Brain microvascular endothelial cell (primary cell): ENCODE results near the gene NDUFS6.
"Not testable (repeated sequence)": the region's sequence is repeated elsewhere in the genome, so short reads cannot be mapped to it uniquely, and the experiment has no call there.

ENCODE experiments used
- DNase-seq: peaks from one replicate; pipeline ENCODE4 v3.0.0-alpha.2; 2020
- H3K27ac ChIP-seq: fragments of 250-450 bp; sonication (Bioruptor Pico); 2 replicates; pipeline ENCODE4 v1.5.1; 2020; ENCODE audit warnings: mild to moderate bottlenecking, moderate library complexity
- H3K27me3 ChIP-seq: fragments of 250-450 bp; sonication (Bioruptor Pico); replicated peaks from 2 replicates; pipeline ENCODE4 v1.5.1; 2020; ENCODE audit warnings: mild to moderate bottlenecking
- H3K36me3 ChIP-seq: fragments of 250-450 bp; sonication (Bioruptor Pico); replicated peaks from 2 replicates; pipeline ENCODE4 v1.5.1; 2020; ENCODE audit warnings: mild to moderate bottlenecking
- H3K4me3 ChIP-seq: 2 replicates; pipeline ENCODE4 v1.5.1; 2011; ENCODE audit warnings: low read depth, mild to moderate bottlenecking, control low read depth, low read length, moderate library complexity
- in situ Hi-C: cut with HindIII; loops from 2 replicates; pipeline ENCODE4 v1.10.0; 2017; ENCODE audit warnings: low sequenced_read_pairs, low pct_ligation_motif_present
- TF ChIP-seq, protein P1 (sequence below): IDR thresholded peaks from 2 replicates; pipeline ENCODE4 v1.5.1; 2011; ENCODE audit warnings: low read depth, mild to moderate bottlenecking, moderate library complexity, low read length, control low read depth, inconsistent platforms; ENCODE audit errors: missing control alignments

Gene NDUFS6

DNA sequence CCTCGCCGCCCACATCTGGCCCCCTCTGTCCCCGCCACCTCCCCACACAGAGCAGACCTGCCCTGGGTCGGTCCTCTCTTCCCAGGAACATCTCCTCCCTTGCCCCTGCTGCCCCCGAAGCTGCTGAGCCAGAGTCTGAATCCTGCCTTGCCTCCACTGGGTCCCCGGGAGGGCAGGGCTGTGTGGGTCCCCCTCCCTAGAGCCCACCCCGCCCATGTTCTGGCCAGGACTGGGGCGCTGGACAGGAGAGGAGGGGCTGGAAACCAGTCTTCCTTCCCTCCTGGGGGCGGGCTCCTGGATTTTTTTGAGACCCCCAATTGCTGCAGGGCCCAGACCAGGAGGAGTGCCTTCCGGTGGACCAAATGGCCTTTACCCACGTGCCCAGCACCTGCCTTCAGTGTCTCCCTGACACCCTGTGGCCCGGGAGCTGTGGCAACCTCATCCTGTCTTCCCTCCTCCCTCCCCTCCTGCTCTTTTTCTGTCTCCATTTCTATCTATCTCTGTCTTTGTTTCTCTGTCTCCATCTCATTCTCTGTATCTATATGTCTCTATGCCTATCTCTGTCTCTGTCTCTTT is 13.6 kb upstream of the NDUFS6 start:
- no peak overlapping the region for H3K27ac ChIP-seq
- in situ Hi-C loops, result no loop called here
- H3K27me3 ChIP-seq, result no peaks in the 10 kb centered on the region
- DNase-seq, result no peak
- TF ChIP-seq, protein P1, sequence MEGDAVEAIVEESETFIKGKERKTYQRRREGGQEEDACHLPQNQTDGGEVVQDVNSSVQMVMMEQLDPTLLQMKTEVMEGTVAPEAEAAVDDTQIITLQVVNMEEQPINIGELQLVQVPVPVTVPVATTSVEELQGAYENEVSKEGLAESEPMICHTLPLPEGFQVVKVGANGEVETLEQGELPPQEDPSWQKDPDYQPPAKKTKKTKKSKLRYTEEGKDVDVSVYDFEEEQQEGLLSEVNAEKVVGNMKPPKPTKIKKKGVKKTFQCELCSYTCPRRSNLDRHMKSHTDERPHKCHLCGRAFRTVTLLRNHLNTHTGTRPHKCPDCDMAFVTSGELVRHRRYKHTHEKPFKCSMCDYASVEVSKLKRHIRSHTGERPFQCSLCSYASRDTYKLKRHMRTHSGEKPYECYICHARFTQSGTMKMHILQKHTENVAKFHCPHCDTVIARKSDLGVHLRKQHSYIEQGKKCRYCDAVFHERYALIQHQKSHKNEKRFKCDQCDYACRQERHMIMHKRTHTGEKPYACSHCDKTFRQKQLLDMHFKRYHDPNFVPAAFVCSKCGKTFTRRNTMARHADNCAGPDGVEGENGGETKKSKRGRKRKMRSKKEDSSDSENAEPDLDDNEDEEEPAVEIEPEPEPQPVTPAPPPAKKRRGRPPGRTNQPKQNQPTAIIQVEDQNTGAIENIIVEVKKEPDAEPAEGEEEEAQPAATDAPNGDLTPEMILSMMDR, result no peak
- no peak overlapping the region for H3K4me3 ChIP-seq
- H3K36me3 ChIP-seq, result no peaks in the 10 kb centered on the region

DNA sequence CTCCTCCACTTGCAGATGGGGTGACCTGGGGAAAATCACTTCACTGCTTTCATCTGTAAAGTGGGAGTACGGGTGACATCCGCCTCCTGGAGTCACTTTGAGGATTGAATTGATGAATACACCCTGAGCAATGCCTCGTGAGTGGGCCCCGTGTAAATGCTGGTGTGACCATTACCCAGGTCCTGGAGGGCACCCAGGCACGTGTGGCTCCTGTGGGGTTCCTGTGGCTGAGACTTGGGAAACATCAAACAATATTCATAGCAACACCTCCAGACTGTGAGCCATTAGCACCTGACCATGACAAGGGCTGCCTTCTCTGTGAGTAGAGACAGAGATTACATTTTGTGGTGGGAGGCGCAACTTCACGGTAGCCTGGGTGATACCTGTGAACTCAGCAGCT is 13.0 kb upstream of the NDUFS6 start:
- in situ Hi-C loops, result no loop called here
- Histone ChIP-seq H3K27me3 (no peaks in the 10 kb centered on the region), H3K36me3 (no peaks in the 10 kb centered on the region), H3K4me3 (no peak overlapping the region), H3K27ac (no peak overlapping the region)
- DNase-seq, result no peak
- TF ChIP-seq, protein P1, result no peak

DNA sequence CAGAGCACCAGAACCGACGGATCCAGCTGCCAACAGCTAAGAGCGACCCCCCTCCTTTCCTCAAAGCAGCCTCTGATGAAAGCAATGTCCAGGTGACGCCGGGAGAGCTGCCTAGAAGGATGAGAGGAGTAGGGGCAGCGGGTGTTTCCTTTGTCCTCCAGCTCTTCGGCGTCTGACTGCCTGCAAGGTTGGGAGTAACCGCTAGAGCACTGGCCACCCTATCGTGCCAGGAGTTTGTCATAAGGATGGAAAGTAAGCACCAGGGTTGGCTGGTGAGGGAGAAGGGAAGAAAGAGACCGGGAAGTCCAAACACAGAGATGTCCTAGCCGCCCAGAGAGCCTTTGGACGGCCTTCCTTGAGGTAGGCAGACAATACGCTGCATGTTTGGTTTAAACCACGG is 12.4 kb upstream of the NDUFS6 start:
- Histone ChIP-seq H3K4me3 (no peak overlapping the region), H3K36me3 (no peaks in the 10 kb centered on the region), H3K27ac (peak overlapping the region; percentile 97), H3K27me3 (no peaks in the 10 kb centered on the region)
- TF ChIP-seq, protein P1, result no peak
- in situ Hi-C loops, result no loop called here
- no peak for DNase-seq

DNA sequence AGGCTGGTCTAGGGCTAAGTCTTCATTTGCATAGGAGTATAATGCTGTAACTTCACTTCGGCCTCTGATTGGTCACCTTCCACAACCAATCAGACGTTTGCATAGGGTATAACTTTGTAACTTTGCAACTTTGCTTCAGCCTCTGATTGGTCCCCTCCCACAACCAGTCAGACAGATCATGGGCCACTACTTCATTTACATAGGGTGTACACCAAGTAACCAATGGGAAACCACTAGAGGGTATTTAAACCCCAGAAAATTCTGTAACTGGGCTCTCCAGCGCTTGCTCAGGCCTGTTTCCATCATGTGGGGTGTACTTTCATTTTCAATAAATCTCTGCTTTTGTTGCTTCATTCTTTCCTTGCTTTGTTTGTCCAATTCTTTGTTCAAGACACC is 11.8 kb upstream of the NDUFS6 start:
- H3K4me3 ChIP-seq, in situ Hi-C loops, H3K36me3 ChIP-seq, H3K27me3 ChIP-seq: not testable (repeated sequence)
- peak; percentile 92 for DNase-seq
- H3K27ac ChIP-seq, result peak overlapping the region; percentile 97

DNA sequence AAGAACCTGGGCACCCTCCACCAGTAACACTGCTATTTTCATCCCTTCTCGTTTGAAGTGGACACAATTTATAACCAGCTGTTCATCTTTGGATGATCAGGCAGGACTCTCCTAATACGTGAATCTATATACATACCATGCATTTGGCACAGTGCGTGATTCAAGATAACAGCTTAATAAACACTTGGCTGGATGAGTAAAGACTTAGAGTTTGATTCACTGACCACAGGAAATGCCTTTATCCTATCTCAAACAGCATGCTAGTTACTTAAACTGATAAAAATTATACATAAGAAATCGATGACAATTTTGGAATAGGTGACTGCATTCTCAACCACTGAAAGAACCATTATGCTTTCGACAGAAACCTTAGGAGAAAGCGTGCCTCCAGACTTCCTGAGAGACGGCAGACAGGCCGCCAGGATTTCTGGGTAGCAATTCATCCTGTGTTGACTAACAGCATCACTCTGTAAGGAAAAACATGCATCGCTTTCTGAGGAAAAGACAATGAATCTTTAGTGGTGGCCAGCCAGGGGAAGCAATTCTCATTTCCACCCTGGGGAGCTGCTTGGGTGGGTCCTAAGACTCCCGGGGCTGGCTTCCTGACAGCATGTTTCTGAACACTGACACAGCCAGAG is 11.3 kb upstream of the NDUFS6 start:
- Histone ChIP-seq H3K4me3 (no peak overlapping the region), H3K27ac (peak overlapping the region; percentile 97), H3K36me3 (no peaks in the 10 kb centered on the region), H3K27me3 (no peaks in the 10 kb centered on the region)
- TF ChIP-seq, protein P1, result no peak
- in situ Hi-C loops, result no loop called here
- peak; percentile 86 for DNase-seq

DNA sequence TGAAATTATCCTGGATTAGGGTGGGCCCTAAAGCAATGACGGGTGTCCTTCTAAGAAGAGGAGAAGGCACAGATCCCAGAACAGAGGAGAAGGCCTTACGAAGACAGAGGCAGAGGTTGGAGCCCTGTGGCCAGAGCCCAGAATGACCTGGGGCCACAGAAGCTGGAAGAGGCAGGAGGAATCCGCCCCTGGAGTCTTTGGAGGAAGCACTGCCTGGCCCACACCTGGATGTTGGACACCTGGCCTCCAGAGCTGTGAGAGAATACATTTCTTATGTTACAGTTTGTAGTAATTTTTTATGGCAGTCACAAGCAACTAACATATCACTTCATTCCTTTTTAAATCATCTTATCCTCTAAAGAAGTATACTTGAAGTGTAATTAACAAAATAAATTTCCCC is 10.0 kb upstream of the NDUFS6 start:
- H3K4me3 ChIP-seq, result no peak overlapping the region
- TF ChIP-seq, protein P1, result no peak
- DNase-seq, result no peak

More for the DNA sequence above, 10.0 kb upstream of the NDUFS6 start:
- H3K27ac ChIP-seq, result peak overlapping the region; percentile 97
- no peaks in the 10 kb centered on the region for H3K27me3 ChIP-seq
- in situ Hi-C loops, result no loop called here
- no peaks in the 10 kb centered on the region for H3K36me3 ChIP-seq
